Glomerular visceral epithelial cell (primary cell): ENCODE measurements around the gene METTL14.

Experiments
- DNase-seq: peaks from one replicate; pipeline ENCODE4 v3.0.0-alpha.2; 2016; ENCODE audit errors: extremely low spot score

Gene METTL14

DNA sequence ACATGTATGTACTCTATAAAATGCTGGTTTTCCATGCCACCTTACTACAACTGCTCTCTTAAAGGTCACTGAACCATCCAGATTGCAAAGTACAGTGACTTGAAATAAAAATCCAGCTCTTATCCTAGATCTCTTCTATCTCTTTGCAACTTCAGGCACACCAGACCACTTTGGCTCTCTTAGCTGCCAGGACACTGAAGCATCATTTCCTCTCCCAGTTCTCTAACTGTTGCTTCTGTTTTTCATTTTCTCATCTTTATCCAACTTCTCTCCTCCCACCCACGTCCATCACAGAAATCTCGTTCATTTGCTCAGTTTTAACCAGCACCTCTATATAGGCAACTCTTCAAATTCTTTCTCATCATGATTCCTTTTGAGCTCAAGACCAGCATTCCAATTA is 74.3 kb downstream of the METTL14 start:
- DNase-seq = no peak

DNA sequence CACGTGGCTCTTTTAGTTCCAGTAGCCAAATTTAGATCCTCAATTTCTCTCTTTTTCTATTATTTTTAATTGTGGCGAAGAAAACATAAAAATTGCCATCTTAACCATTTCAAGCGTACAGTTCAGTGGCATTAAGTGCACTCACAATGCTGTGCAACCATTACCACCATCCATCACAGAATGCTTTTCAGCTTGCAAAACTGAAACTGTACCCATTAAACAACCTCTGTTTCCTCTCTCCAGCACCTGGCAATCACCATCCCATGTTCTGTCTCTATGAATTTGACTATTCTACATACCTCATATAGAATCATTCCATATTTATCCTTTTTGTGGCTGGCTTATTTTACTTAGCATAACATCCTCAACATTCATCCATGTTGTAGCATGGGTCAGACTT is 74.9 kb downstream of the METTL14 start:
- no peak for DNase-seq

DNA sequence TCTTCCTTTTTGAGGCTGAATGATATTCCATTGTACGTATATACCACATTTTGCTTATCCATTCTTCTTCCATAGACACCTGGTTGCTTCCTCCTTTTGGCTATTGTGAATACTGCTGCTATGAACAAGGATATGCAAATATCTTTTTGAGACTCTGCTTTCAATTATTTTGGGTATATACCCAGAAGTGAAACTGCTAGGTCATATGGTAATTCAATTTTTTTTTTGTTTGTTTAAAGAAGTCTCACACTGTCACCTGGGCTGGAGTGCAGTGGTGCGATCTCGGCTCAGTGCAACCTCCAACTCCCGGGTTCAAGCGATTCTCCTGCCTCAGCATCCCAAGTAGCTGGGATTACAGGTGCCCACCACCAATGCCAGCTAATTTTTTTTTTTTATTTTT is 75.3 kb downstream of the METTL14 start:
- DNase-seq = no peak

DNA sequence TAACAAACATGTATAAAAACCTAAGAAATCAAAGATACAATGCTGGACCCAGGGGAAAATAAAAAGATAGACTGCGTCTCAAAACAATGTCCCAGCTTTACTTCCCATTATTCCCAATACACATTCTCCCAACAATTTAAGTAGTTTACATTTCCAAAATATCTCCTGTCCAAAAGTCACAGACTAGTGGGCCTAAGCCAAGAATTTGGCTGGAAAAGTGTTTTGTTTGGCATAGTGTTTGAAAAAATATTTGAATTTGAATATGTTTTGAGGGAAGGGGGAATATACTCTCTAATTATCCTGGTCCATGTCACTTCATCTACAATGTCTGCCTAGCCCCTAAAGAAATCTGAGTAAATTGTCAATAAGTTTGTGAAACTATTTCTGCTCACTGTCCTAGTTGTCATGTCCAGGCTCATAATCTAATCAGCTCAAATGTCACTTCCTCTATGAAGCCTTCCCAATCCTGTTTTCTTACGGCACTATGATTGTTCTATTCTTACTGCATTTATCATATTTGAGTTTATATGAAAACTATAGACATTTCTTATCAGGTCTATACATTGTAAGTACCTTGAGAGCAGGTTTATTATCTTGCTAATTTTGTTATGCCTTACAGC is 76.3 kb downstream of the METTL14 start:
- no peak for DNase-seq

DNA sequence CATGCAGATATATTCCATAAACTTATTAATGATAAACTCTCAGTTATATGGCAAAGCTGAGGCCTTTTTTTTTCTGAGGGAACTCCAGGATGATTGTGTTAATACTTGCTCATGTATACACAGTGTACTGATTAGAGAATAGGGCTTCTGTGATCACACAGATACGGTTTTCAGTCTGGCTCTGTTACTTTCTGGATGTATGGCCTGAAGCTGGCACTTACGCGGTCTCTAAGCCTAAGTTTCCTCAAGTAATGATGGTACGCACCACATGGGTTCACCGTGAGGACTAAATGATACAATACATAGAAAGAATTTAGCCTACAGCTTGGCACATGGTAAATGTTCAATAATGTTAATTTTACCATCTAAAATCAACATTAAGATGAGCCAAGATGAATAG is 77.0 kb downstream of the METTL14 start:
- no peak for DNase-seq

DNA sequence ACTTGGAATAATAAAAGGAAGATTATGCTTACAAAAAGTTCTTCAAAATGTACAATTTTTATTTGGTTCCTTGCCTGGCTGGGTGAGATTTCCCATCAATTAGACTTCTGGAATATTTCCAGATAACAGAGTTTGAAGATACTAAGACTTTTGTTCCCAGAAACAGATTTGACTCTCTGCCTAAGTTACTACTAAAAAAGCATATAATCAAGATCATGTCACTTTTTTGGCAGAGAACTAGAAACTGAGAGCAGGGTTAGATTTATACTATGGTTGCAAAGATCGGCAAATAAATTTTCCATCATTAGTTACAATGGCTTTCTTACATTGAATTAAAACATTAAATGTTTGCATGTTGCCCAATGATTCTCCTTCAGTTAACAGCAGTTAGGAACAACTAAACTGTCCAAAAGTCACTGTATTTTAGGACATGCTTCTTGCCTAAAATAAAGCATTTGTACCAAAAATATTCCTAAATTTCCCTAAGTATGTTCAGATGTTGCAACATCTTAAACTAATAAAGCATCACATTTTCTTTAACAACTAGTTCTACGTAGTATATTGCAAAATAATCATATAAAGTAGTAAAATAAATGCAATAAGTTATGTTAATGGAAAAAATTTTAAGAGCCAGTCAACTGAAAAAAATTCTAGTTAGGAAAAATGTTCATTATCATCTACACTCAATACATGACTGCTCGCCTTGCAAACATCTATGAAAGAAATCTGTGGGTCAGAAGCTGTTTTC is 77.7 kb downstream of the METTL14 start:
- DNase-seq = no peak
